ENCODE data around the gene SLC6A9. TPM values are rescaled to one million over a fixed set of nuclear protein-coding genes. Genes with fewer than 3 reads are reported as not detected.

Gene SLC6A9
- total RNA-seq, 1 donor from 2014 or later = 61.7 TPM

- peaks cover 10% of the 10 kb centered on the region for H3K4me1 Mint-ChIP-seq (ENCODE audit: low read depth)
- peaks cover 11% of the 10 kb centered on the region for H3K27me3 Mint-ChIP-seq (ENCODE audit: low read depth)
- TF ChIP-seq, protein P1, sequence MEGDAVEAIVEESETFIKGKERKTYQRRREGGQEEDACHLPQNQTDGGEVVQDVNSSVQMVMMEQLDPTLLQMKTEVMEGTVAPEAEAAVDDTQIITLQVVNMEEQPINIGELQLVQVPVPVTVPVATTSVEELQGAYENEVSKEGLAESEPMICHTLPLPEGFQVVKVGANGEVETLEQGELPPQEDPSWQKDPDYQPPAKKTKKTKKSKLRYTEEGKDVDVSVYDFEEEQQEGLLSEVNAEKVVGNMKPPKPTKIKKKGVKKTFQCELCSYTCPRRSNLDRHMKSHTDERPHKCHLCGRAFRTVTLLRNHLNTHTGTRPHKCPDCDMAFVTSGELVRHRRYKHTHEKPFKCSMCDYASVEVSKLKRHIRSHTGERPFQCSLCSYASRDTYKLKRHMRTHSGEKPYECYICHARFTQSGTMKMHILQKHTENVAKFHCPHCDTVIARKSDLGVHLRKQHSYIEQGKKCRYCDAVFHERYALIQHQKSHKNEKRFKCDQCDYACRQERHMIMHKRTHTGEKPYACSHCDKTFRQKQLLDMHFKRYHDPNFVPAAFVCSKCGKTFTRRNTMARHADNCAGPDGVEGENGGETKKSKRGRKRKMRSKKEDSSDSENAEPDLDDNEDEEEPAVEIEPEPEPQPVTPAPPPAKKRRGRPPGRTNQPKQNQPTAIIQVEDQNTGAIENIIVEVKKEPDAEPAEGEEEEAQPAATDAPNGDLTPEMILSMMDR (IDR thresholded peaks at IDR 0.05) = no peak
- peaks cover 2% of the 10 kb centered on the region for H3K36me3 Mint-ChIP-seq (ENCODE audit: low read depth)
- H3K27ac Mint-ChIP-seq (ENCODE audit: unreplicated experiment) = no peak overlapping the region
- DNase-seq (ENCODE audit: low spot score) = no peak
- no peak overlapping the region for H3K4me3 Mint-ChIP-seq (ENCODE audit: unreplicated experiment)
- no peaks in the 10 kb centered on the region for H3K9me3 Mint-ChIP-seq (ENCODE audit: low read depth)
Observed at GRCh38 chr1:44068442-44068921, 37.2 kb upstream of the SLC6A9 start.

DNA sequence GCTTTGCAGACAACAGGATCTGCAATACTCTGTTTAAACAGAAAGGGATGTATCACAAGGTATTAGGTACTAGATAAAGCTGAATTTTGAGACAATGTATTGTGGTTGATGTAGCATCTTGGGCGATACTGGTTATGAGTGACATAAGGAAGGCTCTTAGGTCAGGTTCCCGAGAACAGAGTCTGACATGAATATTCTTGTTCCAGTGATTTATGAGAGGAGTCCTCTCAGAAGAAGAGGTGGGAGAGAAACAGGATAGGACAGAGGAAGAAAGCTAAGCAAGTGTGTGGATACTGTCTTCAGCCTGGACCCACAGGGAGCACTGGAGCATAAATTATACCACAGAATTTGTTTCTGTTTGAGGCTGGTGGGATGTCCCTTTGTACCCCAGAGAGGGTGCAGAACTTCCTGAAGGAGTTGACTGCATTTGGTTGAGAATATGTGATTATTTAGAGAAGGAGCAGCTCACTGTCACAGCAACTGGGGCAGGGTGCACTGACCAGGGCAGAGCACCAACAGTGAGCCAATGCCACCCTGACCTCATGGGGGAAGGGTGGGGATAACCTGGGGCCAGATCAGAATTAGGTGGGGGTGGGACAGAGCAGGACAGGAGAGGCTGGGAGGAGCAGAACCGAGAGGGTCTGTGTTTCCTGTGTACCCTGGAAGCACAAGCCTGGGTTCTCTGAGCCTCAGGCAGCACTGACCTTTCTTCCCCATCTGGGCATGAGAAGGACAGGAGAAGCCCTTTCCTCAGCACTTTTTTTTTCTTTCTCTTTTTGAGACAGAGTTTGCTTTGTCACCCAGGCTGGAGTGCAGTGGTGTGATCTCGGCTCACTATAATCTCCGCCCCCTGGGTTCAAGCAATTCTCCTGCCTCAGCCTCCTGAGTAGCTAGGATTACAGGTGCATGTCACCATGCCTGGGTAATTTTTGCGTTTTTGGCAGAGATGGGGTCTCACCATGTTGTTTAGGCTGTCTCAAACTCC is 36.3 kb upstream of the SLC6A9 start:
- peaks cover 6% of the 10 kb centered on the region for H3K4me1 Mint-ChIP-seq (ENCODE audit: low read depth)
- no peak overlapping the region for H3K4me3 Mint-ChIP-seq (ENCODE audit: unreplicated experiment)
- H3K27me3 Mint-ChIP-seq (ENCODE audit: low read depth) = peaks cover 11% of the 10 kb centered on the region
- DNase-seq (ENCODE audit: low spot score) = no peak
- no peak overlapping the region for H3K27ac Mint-ChIP-seq (ENCODE audit: unreplicated experiment)
- H3K36me3 Mint-ChIP-seq (ENCODE audit: low read depth) = peaks cover 2% of the 10 kb centered on the region
- no peaks in the 10 kb centered on the region for H3K9me3 Mint-ChIP-seq (ENCODE audit: low read depth)
- TF ChIP-seq, protein P1 (IDR thresholded peaks at IDR 0.05) = no peak

DNA sequence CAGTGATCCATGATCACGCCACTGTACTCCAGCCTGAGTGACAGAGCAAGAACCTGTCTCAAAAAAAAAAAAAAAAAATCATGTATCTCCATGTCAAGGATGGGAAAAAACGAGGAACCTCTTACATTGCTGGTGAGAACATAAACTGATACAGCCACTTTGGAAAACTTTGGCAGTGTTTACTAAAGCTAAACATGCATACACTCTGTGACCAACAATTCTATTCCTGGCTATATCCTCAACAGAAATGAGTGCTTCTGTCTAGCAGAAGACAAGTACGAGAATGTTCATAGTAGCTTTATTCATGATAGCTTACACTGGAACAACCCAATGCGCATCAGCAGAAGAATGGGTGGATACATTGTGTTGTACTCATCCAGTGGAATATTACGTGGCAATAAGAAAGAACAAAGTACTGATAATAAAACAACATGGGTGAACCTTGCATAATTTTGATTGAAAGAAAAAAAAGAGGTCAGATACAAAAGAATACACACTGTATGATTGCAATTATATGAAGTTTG is 31.5 kb upstream of the SLC6A9 start:
- H3K4me3 Mint-ChIP-seq (ENCODE audit: unreplicated experiment) = no peak overlapping the region

GRCh38 chr1:44061857-44062256 is 30.6 kb upstream of the SLC6A9 start:
- Mint-ChIP-seq H3K27me3 (ENCODE audit: low read depth) (peaks cover 12% of the 10 kb centered on the region), H3K4me3 (ENCODE audit: unreplicated experiment) (no peak overlapping the region), H3K4me1 (ENCODE audit: low read depth) (no peaks in the 10 kb centered on the region), H3K9me3 (ENCODE audit: low read depth) (no peaks in the 10 kb centered on the region), H3K36me3 (ENCODE audit: low read depth) (no peaks in the 10 kb centered on the region), H3K27ac (ENCODE audit: unreplicated experiment) (no peak overlapping the region)
- TF ChIP-seq, protein P1 (IDR thresholded peaks at IDR 0.05) = no peak
- no peak for DNase-seq (ENCODE audit: low spot score)

More for the DNA sequence above, 31.5 kb upstream of the SLC6A9 start:
- Mint-ChIP-seq H3K36me3 (ENCODE audit: low read depth) (no peaks in the 10 kb centered on the region), H3K27ac (ENCODE audit: unreplicated experiment) (no peak overlapping the region), H3K4me1 (ENCODE audit: low read depth) (no peaks in the 10 kb centered on the region), H3K27me3 (ENCODE audit: low read depth) (peaks cover 12% of the 10 kb centered on the region), H3K9me3 (ENCODE audit: low read depth) (no peaks in the 10 kb centered on the region)
- DNase-seq (ENCODE audit: low spot score) = no peak
- TF ChIP-seq, protein P1 (IDR thresholded peaks at IDR 0.05) = no peak

GRCh38 chr1:44060830-44061267 is 29.6 kb upstream of the SLC6A9 start:
- peaks cover 10% of the 10 kb centered on the region for H3K27me3 Mint-ChIP-seq (ENCODE audit: low read depth)
- no peaks in the 10 kb centered on the region for H3K9me3 Mint-ChIP-seq (ENCODE audit: low read depth)
- H3K27ac Mint-ChIP-seq (ENCODE audit: unreplicated experiment) = no peak overlapping the region
- no peaks in the 10 kb centered on the region for H3K4me1 Mint-ChIP-seq (ENCODE audit: low read depth)
- no peaks in the 10 kb centered on the region for H3K36me3 Mint-ChIP-seq (ENCODE audit: low read depth)
- TF ChIP-seq, protein P1 (IDR thresholded peaks at IDR 0.05) = no peak
- DNase-seq (ENCODE audit: low spot score) = no peak
- H3K4me3 Mint-ChIP-seq (ENCODE audit: unreplicated experiment) = no peak overlapping the region
